ENCODE data around the gene HDGFL3. TPM values are rescaled to one million over a fixed set of nuclear protein-coding genes. Genes with fewer than 3 reads are reported as not detected.

HDGFL3 gene
- total and polyA plus RNA-seq, 2 experiments from 2014 or later: 68.8 to 164 TPM

DNA sequence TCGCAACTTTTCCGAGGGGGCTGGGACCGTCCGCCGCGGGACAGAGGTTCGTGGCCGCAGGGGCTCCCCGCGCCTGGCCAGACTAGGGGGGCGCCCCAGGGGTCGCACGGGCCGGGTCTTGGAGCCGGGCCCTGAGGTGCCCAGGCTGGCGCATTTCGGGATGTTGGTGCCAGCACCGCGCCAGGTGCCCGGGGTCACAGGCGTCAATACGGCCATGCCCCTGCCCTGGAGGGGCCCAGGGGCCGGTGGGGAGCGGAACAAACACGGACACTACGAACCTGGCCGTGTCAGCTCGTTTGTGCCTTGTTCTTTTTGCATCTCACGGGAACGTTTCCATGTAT lies 99.8 kb downstream of the HDGFL3 start:
- TF ChIP-seq, protein P1, sequence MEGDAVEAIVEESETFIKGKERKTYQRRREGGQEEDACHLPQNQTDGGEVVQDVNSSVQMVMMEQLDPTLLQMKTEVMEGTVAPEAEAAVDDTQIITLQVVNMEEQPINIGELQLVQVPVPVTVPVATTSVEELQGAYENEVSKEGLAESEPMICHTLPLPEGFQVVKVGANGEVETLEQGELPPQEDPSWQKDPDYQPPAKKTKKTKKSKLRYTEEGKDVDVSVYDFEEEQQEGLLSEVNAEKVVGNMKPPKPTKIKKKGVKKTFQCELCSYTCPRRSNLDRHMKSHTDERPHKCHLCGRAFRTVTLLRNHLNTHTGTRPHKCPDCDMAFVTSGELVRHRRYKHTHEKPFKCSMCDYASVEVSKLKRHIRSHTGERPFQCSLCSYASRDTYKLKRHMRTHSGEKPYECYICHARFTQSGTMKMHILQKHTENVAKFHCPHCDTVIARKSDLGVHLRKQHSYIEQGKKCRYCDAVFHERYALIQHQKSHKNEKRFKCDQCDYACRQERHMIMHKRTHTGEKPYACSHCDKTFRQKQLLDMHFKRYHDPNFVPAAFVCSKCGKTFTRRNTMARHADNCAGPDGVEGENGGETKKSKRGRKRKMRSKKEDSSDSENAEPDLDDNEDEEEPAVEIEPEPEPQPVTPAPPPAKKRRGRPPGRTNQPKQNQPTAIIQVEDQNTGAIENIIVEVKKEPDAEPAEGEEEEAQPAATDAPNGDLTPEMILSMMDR (IDR thresholded peaks at IDR 0.05; ENCODE audit: low read depth, low read length): no peak

GRCh38 chr15:83106994-83107840 lies 100.4 kb downstream of the HDGFL3 start, which contains the start of gene TM6SF1:
Gene TM6SF1 (plus strand): TSS chr15:83107645. CDS start chr15:83107681, 36 bp downstream.
- H3K27me3 ChIP-seq: peaks cover 57% of the 10 kb centered on the region
- H3K36me3 ChIP-seq: no peaks in the 10 kb centered on the region
- TF ChIP-seq, protein P1 (IDR thresholded peaks at IDR 0.05; ENCODE audit: low read depth, low read length): no peak
- no peak within 1 kb of the TSS for H3K27ac ChIP-seq
- H3K4me1 ChIP-seq (ENCODE audit: low read depth): no peaks in the 10 kb centered on the region
- no peaks in the 10 kb centered on the region for H3K9me3 ChIP-seq (ENCODE audit: low read depth)
- peak within 1 kb of the TSS; percentile 51 for H3K4me3 ChIP-seq
- DNase-seq (ENCODE audit: low read depth in 1 of 2, low spot score in 1 of 2): peak in 1 of 2 donors; percentile 61

More for the DNA sequence above, 99.8 kb downstream of the HDGFL3 start:
- Histone ChIP-seq H3K27me3 (peaks cover 55% of the 10 kb centered on the region), H3K9me3 (ENCODE audit: low read depth) (no peaks in the 10 kb centered on the region), H3K4me3 (peak overlapping the region; percentile 51), H3K4me1 (ENCODE audit: low read depth) (no peaks in the 10 kb centered on the region), H3K36me3 (no peaks in the 10 kb centered on the region), H3K27ac (no peak overlapping the region)
- DNase-seq (ENCODE audit: low read depth in 1 of 2, low spot score in 1 of 2): no peak

DNA sequence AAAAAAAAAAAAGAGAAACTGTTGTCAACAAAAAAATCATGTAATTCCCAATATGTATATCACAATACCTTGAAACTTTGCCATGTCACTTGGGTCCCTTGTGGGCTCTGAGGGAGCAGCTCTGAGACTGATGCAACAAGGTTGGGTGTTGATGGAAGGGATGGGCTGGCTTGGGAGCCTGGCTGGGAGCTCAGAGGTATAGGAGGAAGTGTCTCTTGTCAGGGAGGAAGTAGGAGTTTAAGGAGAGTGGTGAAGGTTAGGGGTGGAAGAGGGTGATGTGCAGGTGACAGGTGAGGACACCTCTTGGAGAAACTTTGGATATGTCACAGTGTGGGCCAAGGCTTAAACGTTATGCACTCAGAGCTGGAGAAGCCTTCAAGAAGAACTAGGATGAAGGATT lies 102.2 kb downstream of the HDGFL3 start:
- Histone ChIP-seq H3K9me3 (ENCODE audit: low read depth) (no peaks in the 10 kb centered on the region), H3K4me3 (no peak overlapping the region), H3K4me1 (ENCODE audit: low read depth) (no peaks in the 10 kb centered on the region), H3K36me3 (no peaks in the 10 kb centered on the region), H3K27ac (no peak overlapping the region), H3K27me3 (peaks cover 73% of the 10 kb centered on the region)
- TF ChIP-seq, protein P1 (IDR thresholded peaks at IDR 0.05; ENCODE audit: low read depth, low read length): no peak
- DNase-seq (ENCODE audit: low read depth in 1 of 2, low spot score in 1 of 2): no peak

DNA sequence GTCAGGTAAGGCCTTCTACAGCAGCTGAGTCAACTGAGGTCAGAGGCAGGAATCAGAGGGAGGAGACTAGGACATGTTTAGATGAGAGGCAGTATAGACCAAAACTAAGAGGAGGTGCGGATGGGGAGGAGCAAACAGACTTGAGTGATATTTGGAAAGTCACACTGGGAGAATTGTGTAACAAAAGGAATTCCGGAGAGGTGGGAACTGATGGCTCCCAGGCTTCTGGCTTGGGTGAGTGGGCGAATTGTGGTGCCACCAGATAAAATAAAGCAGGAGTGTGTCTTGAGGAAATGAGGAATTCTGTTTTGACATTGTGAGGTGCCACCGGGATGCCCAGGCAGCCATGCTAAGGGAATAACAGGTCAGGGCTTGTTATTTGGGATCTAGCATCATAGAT lies 103.5 kb downstream of the HDGFL3 start:
- H3K4me1 ChIP-seq (ENCODE audit: low read depth): no peaks in the 10 kb centered on the region
- H3K4me3 ChIP-seq: no peak overlapping the region
- no peak overlapping the region for H3K27ac ChIP-seq
- H3K36me3 ChIP-seq: no peaks in the 10 kb centered on the region
- no peak for DNase-seq (ENCODE audit: low read depth in 1 of 2, low spot score in 1 of 2)
- H3K9me3 ChIP-seq (ENCODE audit: low read depth): no peaks in the 10 kb centered on the region
- TF ChIP-seq, protein P1 (IDR thresholded peaks at IDR 0.05; ENCODE audit: low read depth, low read length): no peak
- peaks cover 75% of the 10 kb centered on the region for H3K27me3 ChIP-seq

DNA sequence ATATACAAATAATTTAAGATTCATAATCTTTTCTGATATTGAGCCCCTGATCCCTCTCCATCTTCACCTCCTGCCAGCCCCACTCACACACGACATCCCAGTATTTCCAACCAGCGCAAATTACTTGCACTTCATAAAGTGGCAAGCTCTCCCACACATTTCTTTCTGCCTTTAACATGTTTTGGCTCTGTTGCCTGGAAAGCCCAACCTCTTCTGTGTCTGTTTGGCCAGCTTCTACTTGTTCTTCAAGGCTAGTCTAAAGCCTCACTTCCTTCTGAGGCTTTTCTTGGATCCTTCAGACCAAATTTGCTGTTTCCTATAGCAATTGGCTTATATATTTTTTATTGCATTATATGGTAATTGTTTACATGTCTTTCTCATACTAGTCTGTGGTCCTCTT lies 105.3 kb downstream of the HDGFL3 start:
- H3K27ac ChIP-seq: no peak overlapping the region
- no peaks in the 10 kb centered on the region for H3K36me3 ChIP-seq
- peaks cover 75% of the 10 kb centered on the region for H3K27me3 ChIP-seq
- no peak overlapping the region for H3K4me3 ChIP-seq
- DNase-seq (ENCODE audit: low read depth in 1 of 2, low spot score in 1 of 2): peak in 1 of 2 donors; percentile 39
- H3K4me1 ChIP-seq (ENCODE audit: low read depth): no peaks in the 10 kb centered on the region
- no peaks in the 10 kb centered on the region for H3K9me3 ChIP-seq (ENCODE audit: low read depth)
- TF ChIP-seq, protein P1 (IDR thresholded peaks at IDR 0.05; ENCODE audit: low read depth, low read length): no peak

Measured in cardiac muscle cell (in vitro differentiated cells and primary cell).